WERI-Rb-1 (cell line): ENCODE measurements around the gene KLHL22.
"Not testable (repeated sequence)": the region's sequence is repeated elsewhere in the genome, so short reads cannot be mapped to it uniquely, and the experiment has no call there.

ENCODE experiments used
- DNase-seq: peaks from one replicate; pipeline ENCODE4 v3.0.0-alpha.2; 2020
- H3K27ac ChIP-seq: fragments of 250-450 bp; sonication (Bioruptor Pico); 2 replicates; pipeline ENCODE4 v1.5.1; 2020; ENCODE audit warnings: mild to moderate bottlenecking, moderate library complexity
- H3K27me3 ChIP-seq: fragments of 250-450 bp; sonication (Bioruptor Pico); 2 replicates; pipeline ENCODE4 v1.5.1; 2021; ENCODE audit warnings: mild to moderate bottlenecking, low read depth, moderate library complexity; ENCODE audit not compliant: insufficient read depth, severe bottlenecking
- H3K36me3 ChIP-seq: fragments of 250-450 bp; sonication (Bioruptor Pico); 2 replicates; pipeline ENCODE4 v1.5.1; 2020; ENCODE audit warnings: mild to moderate bottlenecking, moderate library complexity
- H3K4me3 ChIP-seq: 2 replicates; pipeline ENCODE4 v1.5.1; 2011; ENCODE audit warnings: low read depth, mild to moderate bottlenecking, control low read depth, low read length
- H3K9me3 ChIP-seq: fragments of 250-450 bp; sonication (Bioruptor Pico); 2 replicates; pipeline ENCODE4 v1.5.1; 2021; ENCODE audit warnings: mild to moderate bottlenecking, moderate library complexity; ENCODE audit not compliant: severe bottlenecking
- TF ChIP-seq, protein P1 (sequence below): IDR thresholded peaks from 2 replicates; pipeline ENCODE4 v1.5.1; 2011; ENCODE audit warnings: low read depth, mild to moderate bottlenecking, control low read depth, inconsistent platforms, low read length

KLHL22 gene

DNA sequence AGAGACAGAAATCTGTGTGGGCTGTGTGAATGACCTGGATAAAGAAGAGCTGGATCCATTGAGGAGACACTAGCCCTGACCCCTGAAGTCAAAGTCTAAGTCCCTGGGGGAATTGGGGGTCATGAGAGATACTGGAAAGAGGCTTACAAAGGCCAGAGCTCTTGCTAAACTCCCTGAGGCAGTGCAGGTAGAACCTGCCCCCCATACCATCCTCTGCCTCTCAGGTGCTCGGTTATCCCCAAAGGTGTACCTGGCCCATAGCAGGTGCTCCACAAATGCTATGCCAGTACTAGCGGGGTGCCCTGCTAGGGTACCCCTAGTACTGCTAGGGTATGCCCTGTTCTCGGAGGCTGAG is 38.9 kb downstream of the KLHL22 start:
- TF ChIP-seq, protein P1, sequence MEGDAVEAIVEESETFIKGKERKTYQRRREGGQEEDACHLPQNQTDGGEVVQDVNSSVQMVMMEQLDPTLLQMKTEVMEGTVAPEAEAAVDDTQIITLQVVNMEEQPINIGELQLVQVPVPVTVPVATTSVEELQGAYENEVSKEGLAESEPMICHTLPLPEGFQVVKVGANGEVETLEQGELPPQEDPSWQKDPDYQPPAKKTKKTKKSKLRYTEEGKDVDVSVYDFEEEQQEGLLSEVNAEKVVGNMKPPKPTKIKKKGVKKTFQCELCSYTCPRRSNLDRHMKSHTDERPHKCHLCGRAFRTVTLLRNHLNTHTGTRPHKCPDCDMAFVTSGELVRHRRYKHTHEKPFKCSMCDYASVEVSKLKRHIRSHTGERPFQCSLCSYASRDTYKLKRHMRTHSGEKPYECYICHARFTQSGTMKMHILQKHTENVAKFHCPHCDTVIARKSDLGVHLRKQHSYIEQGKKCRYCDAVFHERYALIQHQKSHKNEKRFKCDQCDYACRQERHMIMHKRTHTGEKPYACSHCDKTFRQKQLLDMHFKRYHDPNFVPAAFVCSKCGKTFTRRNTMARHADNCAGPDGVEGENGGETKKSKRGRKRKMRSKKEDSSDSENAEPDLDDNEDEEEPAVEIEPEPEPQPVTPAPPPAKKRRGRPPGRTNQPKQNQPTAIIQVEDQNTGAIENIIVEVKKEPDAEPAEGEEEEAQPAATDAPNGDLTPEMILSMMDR: no peak
- H3K9me3 ChIP-seq: no peaks in the 10 kb centered on the region
- peak overlapping the region; percentile 84 for H3K27ac ChIP-seq

DNA sequence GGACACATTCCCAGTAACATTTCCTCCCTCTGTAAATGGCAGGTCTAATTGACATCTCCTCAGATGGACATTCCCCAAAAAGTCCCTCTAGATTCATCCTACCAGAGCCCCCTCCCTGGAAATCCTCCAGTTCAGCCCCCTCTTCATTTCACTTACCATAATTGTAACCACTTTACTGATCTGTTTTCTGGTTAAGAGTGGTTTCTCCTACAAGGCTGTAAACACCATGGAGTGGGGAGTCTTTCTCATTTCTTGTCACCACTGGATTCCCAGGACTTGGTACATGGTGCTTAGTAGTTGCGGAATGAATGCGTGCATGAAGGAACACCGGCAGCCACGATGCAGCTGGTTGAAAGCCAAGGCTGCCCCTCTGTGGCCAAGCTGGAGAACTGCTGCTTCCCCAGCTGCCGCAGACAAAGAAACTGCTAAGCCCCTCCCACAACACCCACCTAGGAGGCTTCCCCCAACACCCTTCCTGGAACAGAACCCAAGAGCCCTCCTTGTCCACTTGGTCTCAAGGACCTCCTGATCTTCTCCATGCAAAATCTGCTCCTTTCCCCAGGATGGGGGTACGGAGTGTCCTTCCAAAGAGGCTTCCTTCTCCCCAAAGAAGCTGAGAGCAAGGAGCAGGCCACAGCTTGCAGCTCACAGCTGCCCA is 39.4 kb downstream of the KLHL22 start:
- H3K27ac ChIP-seq: peak overlapping the region; percentile 84
- peaks cover 61% of the 10 kb centered on the region for H3K36me3 ChIP-seq
- no peak overlapping the region for H3K4me3 ChIP-seq
- TF ChIP-seq, protein P1: peak; percentile 96
- peak; percentile 85 for DNase-seq
- H3K27me3 ChIP-seq: no peaks in the 10 kb centered on the region
- no peaks in the 10 kb centered on the region for H3K9me3 ChIP-seq

More for the DNA sequence above, 38.9 kb downstream of the KLHL22 start:
- Histone ChIP-seq H3K36me3 (peaks cover 63% of the 10 kb centered on the region), H3K27me3 (no peaks in the 10 kb centered on the region), H3K4me3 (no peak overlapping the region)
- DNase-seq: no peak

DNA sequence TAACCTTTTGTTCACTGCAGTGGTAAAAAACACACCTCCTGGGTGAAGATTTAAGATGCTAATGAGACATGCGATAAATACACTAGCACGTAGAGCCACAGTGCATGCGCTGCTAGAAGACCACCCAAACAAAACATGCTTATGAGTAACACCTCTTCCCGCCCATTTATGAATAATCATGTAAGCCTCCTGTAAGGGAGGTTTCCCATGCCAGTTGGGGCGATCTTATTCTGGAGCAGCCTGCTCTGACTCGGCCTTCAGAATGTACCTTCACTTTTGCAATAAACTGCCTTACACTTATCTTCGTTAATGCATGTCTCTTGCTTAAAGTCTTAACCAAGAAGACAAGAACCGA is 39.9 kb downstream of the KLHL22 start:
- H3K36me3 ChIP-seq: peaks cover 56% of the 10 kb centered on the region
- no peak for DNase-seq
- no peaks in the 10 kb centered on the region for H3K9me3 ChIP-seq
- no peak overlapping the region for H3K4me3 ChIP-seq
- no peak overlapping the region for H3K27ac ChIP-seq
- H3K27me3 ChIP-seq: no peaks in the 10 kb centered on the region
- TF ChIP-seq, protein P1: no peak

DNA sequence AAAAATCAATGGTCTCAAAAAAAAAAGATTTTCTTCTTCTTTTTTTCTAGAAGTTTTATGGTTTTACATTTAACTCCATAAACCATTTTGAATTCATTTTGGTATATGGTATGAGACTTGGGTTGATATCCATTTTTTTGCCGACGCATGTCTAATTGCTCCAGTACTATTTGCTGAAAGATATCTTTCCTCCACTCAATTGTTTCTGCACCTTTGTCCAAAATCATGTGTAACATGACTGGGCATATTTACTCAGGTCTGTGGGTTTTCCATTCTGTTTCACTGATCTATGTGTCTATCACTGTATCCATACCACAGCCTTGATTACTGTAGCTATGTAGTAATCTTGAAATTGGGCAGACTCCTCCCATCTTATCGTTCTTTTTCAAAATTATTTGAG is 42.4 kb downstream of the KLHL22 start:
- TF ChIP-seq, protein P1: no peak
- H3K4me3 ChIP-seq: no peak overlapping the region
- no peaks in the 10 kb centered on the region for H3K9me3 ChIP-seq
- peaks cover 40% of the 10 kb centered on the region for H3K36me3 ChIP-seq
- DNase-seq: no peak
- no peak overlapping the region for H3K27ac ChIP-seq
- no peaks in the 10 kb centered on the region for H3K27me3 ChIP-seq

DNA sequence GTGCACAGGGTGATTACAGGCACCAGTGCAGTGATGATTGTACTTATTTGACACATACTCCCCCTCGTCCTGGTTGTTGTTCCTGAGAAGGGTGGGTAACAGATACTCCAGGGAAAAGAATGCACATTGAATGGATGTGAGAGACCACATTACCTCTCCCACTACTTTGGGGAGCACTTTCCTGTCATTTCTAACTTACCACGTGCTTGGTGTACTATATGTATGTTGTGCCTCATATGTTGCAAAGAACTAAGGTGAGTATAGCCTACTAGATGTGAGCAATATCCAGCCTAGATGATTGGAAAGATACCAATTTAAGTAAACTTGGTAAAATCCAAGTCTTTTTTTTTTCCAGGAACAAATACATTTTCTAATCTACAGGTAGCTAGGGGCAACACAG is 43.7 kb downstream of the KLHL22 start:
- Histone ChIP-seq H3K4me3 (no peak overlapping the region), H3K27ac (no peak overlapping the region), H3K27me3 (no peaks in the 10 kb centered on the region), H3K9me3 (no peaks in the 10 kb centered on the region), H3K36me3 (peaks cover 32% of the 10 kb centered on the region)
- TF ChIP-seq, protein P1: no peak
- no peak for DNase-seq

- not testable (repeated sequence) for H3K27me3 ChIP-seq, DNase-seq, H3K27ac ChIP-seq, H3K9me3 ChIP-seq, H3K4me3 ChIP-seq
- peaks cover 29% of the 10 kb centered on the region for H3K36me3 ChIP-seq
Measured at GRCh38 chr22:20451129-20451778, 44.3 kb downstream of the KLHL22 start.
